Neural cell (in vitro differentiated cells): Measurements from ENCODE around the gene DCUN1D2. TPM values are rescaled to one million over a fixed set of nuclear protein-coding genes. Genes with fewer than 3 reads are reported as not detected.

Experiments
- H2AFZ ChIP-seq: fragments of 200-600, 300-800 bp; sonication (generic), shearing (Covaris generic); 2 replicates; pipeline ENCODE4 v1.6.0; 2014; ENCODE audit warnings: low read depth, mild to moderate bottlenecking, antibody characterized with exemption, low read length, moderate library complexity
- H3F3A ChIP-seq: fragments of 200-600 bp; shearing (Covaris generic); 2 replicates; pipeline ENCODE4 v1.6.1; 2016; ENCODE audit warnings: mild to moderate bottlenecking, moderate library complexity, mixed read lengths, antibody characterized with exemption, low read length; ENCODE audit not compliant: insufficient read depth, poor library complexity, severe bottlenecking
- H3K27ac ChIP-seq: fragments of 200-600, 300-800 bp; sonication (generic), shearing (Covaris generic); 2 replicates; pipeline ENCODE4 v1.5.1; 2014; ENCODE audit warnings: mild to moderate bottlenecking, low read length, moderate library complexity
- H3K27me3 ChIP-seq: fragments of 300-800, 200-600 bp; sonication (generic), shearing (Covaris generic); 2 replicates; pipeline ENCODE4 v1.6.0; 2014; ENCODE audit warnings: mild to moderate bottlenecking, low read depth, low read length, moderate library complexity; ENCODE audit not compliant: insufficient read depth
- H3K36me3 ChIP-seq: fragments of 300-800, 200-600 bp; sonication (generic), shearing (Covaris generic); 2 replicates; pipeline ENCODE4 v1.5.1; 2014; ENCODE audit warnings: mild to moderate bottlenecking, antibody characterized with exemption, low read length, moderate library complexity; ENCODE audit not compliant: insufficient read depth
- H3K4me2 ChIP-seq: fragments of 300-800, 200-600 bp; sonication (generic), shearing (Covaris generic); 2 replicates; pipeline ENCODE4 v1.6.0; 2014; ENCODE audit warnings: mild to moderate bottlenecking, low read length
- H3K4me3 ChIP-seq: fragments of 300-800, 200-600 bp; sonication (generic), shearing (Covaris generic); 2 replicates; pipeline ENCODE4 v1.5.1; 2014; ENCODE audit warnings: mild to moderate bottlenecking, low read length, moderate library complexity
- H3K79me2 ChIP-seq: fragments of 200-600 bp; shearing (Covaris generic); replicated peaks from 2 replicates; pipeline ENCODE4 v1.6.0; 2014; ENCODE audit warnings: mild to moderate bottlenecking, low read length, moderate library complexity; ENCODE audit not compliant: insufficient read depth
- H3K9ac ChIP-seq: fragments of 300-800, 200-600 bp; sonication (generic), shearing (Covaris generic); 2 replicates; pipeline ENCODE4 v1.6.1; 2016; ENCODE audit warnings: mild to moderate bottlenecking, low read length, mixed read lengths
- H3K9me2 ChIP-seq: fragments of 200-600 bp; shearing (Covaris generic); 2 replicates; pipeline ENCODE4 v1.6.1; 2016; ENCODE audit warnings: mild to moderate bottlenecking, low read length, mixed read lengths; ENCODE audit not compliant: insufficient read depth
- H3K9me3 ChIP-seq: fragments of 200-600, 300-800 bp; sonication (generic), shearing (Covaris generic); 2 replicates; pipeline ENCODE4 v1.6.1; 2016; ENCODE audit warnings: mild to moderate bottlenecking, mixed run types, low read length, moderate library complexity, mixed read lengths
- H4K20me1 ChIP-seq: fragments of 200-600 bp; shearing (Covaris generic); 2 replicates; pipeline ENCODE4 v1.6.1; 2016; ENCODE audit warnings: mild to moderate bottlenecking, mixed run types; ENCODE audit not compliant: insufficient read depth
- CTCF ChIP-seq: fragments of 450-650 bp; IDR thresholded peaks from 2 replicates; pipeline ENCODE4 v1.5.1; 2014; ENCODE audit warnings: antibody characterized with exemption, mild to moderate bottlenecking, moderate library complexity; ENCODE audit not compliant: poor library complexity, severe bottlenecking
- EP300 ChIP-seq: fragments of 450-650 bp; conservative IDR thresholded peaks from 2 replicates; pipeline ENCODE4 v1.6.1; 2014; ENCODE audit warnings: antibody characterized with exemption, mild to moderate bottlenecking, moderate library complexity; ENCODE audit not compliant: poor library complexity, severe bottlenecking
- EZH2 ChIP-seq: fragments of 200-600, 300-800 bp; shearing (Covaris generic), sonication (generic); IDR thresholded peaks from 2 replicates; pipeline ENCODE4 v1.6.1; 2014; ENCODE audit warnings: antibody characterized with exemption, low read length, borderline replicate concordance, mild to moderate bottlenecking; ENCODE audit not compliant: insufficient read depth, poor library complexity, severe bottlenecking
- MXI1 ChIP-seq: fragments of 450-650 bp; conservative IDR thresholded peaks from 2 replicates; pipeline ENCODE4 v1.6.1; 2014; ENCODE audit warnings: antibody characterized with exemption, mild to moderate bottlenecking; ENCODE audit not compliant: poor library complexity, severe bottlenecking
- POLR2AphosphoS5 ChIP-seq: IDR thresholded peaks from 2 replicates; pipeline ENCODE4 v1.6.1; 2012
- RAD21 ChIP-seq: fragments of 450-650 bp; conservative IDR thresholded peaks from 2 replicates; pipeline ENCODE4 v1.6.1; 2014; ENCODE audit warnings: antibody characterized with exemption, mild to moderate bottlenecking, moderate library complexity
- REST ChIP-seq: IDR thresholded peaks from 2 replicates; pipeline ENCODE4 v1.6.1; 2012; ENCODE audit warnings: borderline replicate concordance
- SMC3 ChIP-seq: fragments of 450-650 bp; conservative IDR thresholded peaks from 2 replicates; pipeline ENCODE4 v1.6.1; 2014; ENCODE audit warnings: antibody characterized with exemption, mild to moderate bottlenecking, moderate library complexity; ENCODE audit not compliant: poor library complexity
- TAF1 ChIP-seq: IDR thresholded peaks from 2 replicates; pipeline ENCODE4 v1.6.1; 2012; ENCODE audit warnings: low read depth
- polyA plus RNA-seq: library from polyadenylated mRNA; depleted of rRNA; stranded (reverse); fragments of >200 nt; gene quantifications from 2 replicates; pipeline ENCODE4 v1.2.3, GENCODE V29; 2014

The DCUN1D2 gene
- polyA plus RNA-seq, 1 donor from 2014 or later = 55.9 TPM

- Histone ChIP-seq H3K9ac (no peak overlapping the region), H4K20me1 (no peaks in the 10 kb centered on the region), H2AFZ (no peak overlapping the region), H3K27me3 (no peaks in the 10 kb centered on the region), H3K9me3 (no peaks in the 10 kb centered on the region), H3K79me2 (no peaks in the 10 kb centered on the region), H3K4me2 (no peak overlapping the region), H3K4me3 (no peak overlapping the region), H3K36me3 (peaks cover 25% of the 10 kb centered on the region), H3K9me2 (no peaks in the 10 kb centered on the region), H3K27ac (no peak overlapping the region), H3F3A (no peaks in the 10 kb centered on the region)
- no peak for TF ChIP-seq RAD21
- no peak for TF ChIP-seq MXI1
- TF ChIP-seq TAF1 = no peak
- TF ChIP-seq SMC3 = no peak
- TF ChIP-seq EP300 = no peak
Observed at GRCh38 chr13:113458253-113459065, 32.1 kb downstream of the DCUN1D2 start.

GRCh38 chr13:113457510-113457909, 33.0 kb downstream of the DCUN1D2 start:
- no peaks in the 10 kb centered on the region for H3K9me3 ChIP-seq
- no peaks in the 10 kb centered on the region for H4K20me1 ChIP-seq
- TF ChIP-seq RAD21 (no peak), EZH2 (no peak), TAF1 (no peak), REST (no peak), SMC3 (no peak), MXI1 (no peak), POLR2AphosphoS5 (no peak), EP300 (no peak), CTCF (no peak)
- peaks cover 25% of the 10 kb centered on the region for H3K36me3 ChIP-seq
- H3K27me3 ChIP-seq = no peaks in the 10 kb centered on the region
- no peak overlapping the region for H3K27ac ChIP-seq
- H3K4me2 ChIP-seq = no peak overlapping the region
- H3K9me2 ChIP-seq = no peaks in the 10 kb centered on the region
- no peaks in the 10 kb centered on the region for H3F3A ChIP-seq
- no peak overlapping the region for H3K4me3 ChIP-seq
- H3K9ac ChIP-seq = no peak overlapping the region
- H3K79me2 ChIP-seq = no peaks in the 10 kb centered on the region
- H2AFZ ChIP-seq = no peak overlapping the region
